Esophagus (tissue), 2 donors: ENCODE results near the gene HCAR1. TPM values are rescaled to one million over a fixed set of nuclear protein-coding genes. Genes with fewer than 3 reads are reported as not detected.
"Not testable (repeated sequence)": the region's sequence is repeated elsewhere in the genome, so short reads cannot be mapped to it uniquely, and the experiment has no call there.

Source experiments
- H3K27ac ChIP-seq, 2 donors: one replicate each; pipeline ENCODE4 v1.5.1; 2013; ENCODE audit warnings: low read depth in 2 of 2, mild to moderate bottlenecking in 2 of 2, inconsistent platforms in 1 of 2, low read length in 1 of 2, moderate library complexity in 1 of 2
- H3K27me3 ChIP-seq, 2 donors: one replicate each; pipeline ENCODE4 v1.6.1; 2013; ENCODE audit warnings: low read length in 2 of 2, control low read depth in 1 of 2, mild to moderate bottlenecking in 1 of 2; ENCODE audit not compliant: insufficient read depth in 2 of 2, control insufficient read depth in 1 of 2
- H3K36me3 ChIP-seq, 2 donors: one replicate each; pipeline ENCODE4 v1.6.1; 2013; ENCODE audit warnings: low read length in 1 of 2; ENCODE audit not compliant: control insufficient read depth in 2 of 2, insufficient read depth in 2 of 2
- H3K4me1 ChIP-seq, 2 donors: one replicate each; pipeline ENCODE4 v1.6.1; 2013; ENCODE audit warnings: low read length in 1 of 2; ENCODE audit not compliant: control insufficient read depth in 2 of 2, insufficient read depth in 2 of 2
- H3K4me3 ChIP-seq, 2 donors: one replicate each; pipeline ENCODE4 v1.5.1; 2013; ENCODE audit warnings: low read length in 2 of 2, mild to moderate bottlenecking in 2 of 2, low read depth in 1 of 2, moderate library complexity in 1 of 2
- H3K9me3 ChIP-seq, 2 donors: one replicate each; pipeline ENCODE4 v1.6.1; 2013; ENCODE audit warnings: mild to moderate bottlenecking in 2 of 2, low read depth in 1 of 2, low read length in 1 of 2, moderate library complexity in 1 of 2; ENCODE audit not compliant: control insufficient read depth in 2 of 2, insufficient read depth in 1 of 2
- WGBS, 2 donors: extraction: QIAGEN DNeasy Blood & Tissue Kit; methylation state at CpG; one replicate each; pipeline ENCODE4 v1.1.7; 2013; 5-methylcytosine and 5-hydroxymethylcytosine counted together
- polyA plus RNA-seq, 2 donors: library from polyadenylated mRNA; stranded (reverse); fragments of 200-250 nt; gene quantifications; one replicate each; pipeline ENCODE4 v1.2.3, GENCODE V29; 2013
- donor health status: healthy with polysubstance abuse.
- donor health status: Bipolar disorder and iron deficiency.

Gene HCAR1
- polyA plus RNA-seq, 2 donors = 0.15 to 0.18 TPM

DNA sequence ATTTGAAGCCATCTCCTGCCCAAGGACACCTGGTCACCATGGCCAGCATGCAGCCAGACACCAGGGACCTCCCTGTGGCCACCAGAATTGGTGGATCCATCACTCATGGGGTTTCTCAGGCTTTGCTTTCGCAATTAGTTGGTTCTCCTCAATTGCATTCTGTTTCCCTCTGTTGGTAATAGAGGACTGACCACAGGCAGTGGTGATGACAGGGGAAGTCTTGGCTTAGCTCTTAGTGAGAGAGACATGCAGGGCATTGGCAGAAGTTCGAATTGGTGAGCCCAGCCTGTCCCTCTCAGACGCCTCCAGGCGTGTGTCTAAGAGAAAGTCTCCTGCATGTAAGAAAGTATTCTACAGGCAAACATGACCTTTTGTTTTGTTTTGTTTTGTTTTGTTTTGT is 48.8 kb downstream of the HCAR1 start:
- Histone ChIP-seq H3K4me1 (peaks cover 0 to 2% of the 10 kb centered on the region in 2 donors), H3K27ac (no peak overlapping the region), H3K9me3 (no peaks in the 10 kb centered on the region), H3K36me3 (no peaks in the 10 kb centered on the region), H3K27me3 (no peaks in the 10 kb centered on the region), H3K4me3 (no peak overlapping the region)
- WGBS, 2 donors = 74 to 80% methylated on average over 4 of the region's 4 CpGs

DNA sequence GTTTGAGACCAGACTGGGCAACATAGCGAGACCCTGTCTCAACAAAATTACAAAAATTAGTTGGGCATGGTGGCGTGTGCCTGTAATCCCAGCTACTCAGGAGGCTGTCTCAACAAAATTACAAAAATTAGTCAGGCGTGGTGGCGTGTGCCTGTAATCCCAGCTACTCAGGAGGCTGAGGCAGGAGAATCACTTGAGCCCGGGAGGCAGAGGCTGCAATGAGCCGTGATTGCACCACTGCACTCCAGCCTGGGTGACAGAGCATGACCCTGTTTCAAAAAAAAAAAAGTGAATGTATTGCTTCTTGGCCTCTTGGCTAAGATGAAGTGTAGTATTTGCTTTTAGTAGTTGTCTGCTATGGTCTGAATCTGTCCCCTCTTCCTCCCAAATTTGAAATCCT is 49.7 kb downstream of the HCAR1 start:
- not testable (repeated sequence) for H3K27ac ChIP-seq, H3K4me1 ChIP-seq, H3K36me3 ChIP-seq, H3K9me3 ChIP-seq, H3K27me3 ChIP-seq, H3K4me3 ChIP-seq
- 87 to 91% methylated on average over 6 of the region's 6 CpGs for WGBS, 2 donors

DNA sequence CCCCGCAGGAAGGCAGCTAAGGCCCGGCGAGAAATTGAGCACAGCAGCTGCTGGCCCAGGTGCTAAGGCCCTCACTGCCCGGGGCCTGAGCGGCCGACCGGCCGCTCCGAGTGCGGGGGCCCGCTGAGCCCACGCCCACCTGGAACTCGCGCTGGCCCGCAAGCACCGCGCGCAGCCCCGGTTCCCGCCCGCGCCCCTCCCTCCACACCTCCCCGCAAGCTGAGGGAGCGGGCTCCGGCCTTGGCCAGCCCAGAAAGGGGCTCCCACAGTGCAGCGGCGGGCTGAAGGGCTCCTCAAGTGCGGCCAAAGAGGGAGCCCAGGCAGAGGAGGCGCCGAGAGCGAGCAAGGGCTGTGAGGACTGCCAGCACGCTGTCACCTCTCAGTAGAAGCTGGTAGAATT is 53.9 kb downstream of the HCAR1 start:
- not testable (repeated sequence) for H3K27ac ChIP-seq, H3K36me3 ChIP-seq, H3K4me1 ChIP-seq, H3K9me3 ChIP-seq, H3K27me3 ChIP-seq, H3K4me3 ChIP-seq
- WGBS, 2 donors = 95% methylated on average over 28 to 32 of the region's 32 CpGs

Other genes with a start within 250 kb of the HCAR1 start
- gene ZCCHC8, start 229.9 kb downstream of the HCAR1 start, polyA plus RNA-seq = 10 to 100 TPM; 15.4 to 27.6 TPM
- 10 to 100 TPM; 44.0 to 49.8 TPM for gene RSRC2, start 203.9 kb downstream of the HCAR1 start, polyA plus RNA-seq
- 10 to 100 TPM in 1 of 2 donors, 1 to 10 TPM in 1; 9.6 to 22.9 TPM for gene KNTC1, start 203.6 kb downstream of the HCAR1 start, polyA plus RNA-seq
- gene HCAR2, start 27.5 kb downstream of the HCAR1 start, polyA plus RNA-seq = 10 to 100 TPM; 35.6 to 53.2 TPM
- gene HCAR3, start 14.0 kb downstream of the HCAR1 start, polyA plus RNA-seq = 10 to 100 TPM in 1 of 2 donors, 1 to 10 TPM in 1; 7.5 to 10.2 TPM
- gene DENR, start 22.0 kb upstream of the HCAR1 start, polyA plus RNA-seq = 10 to 100 TPM; 24.2 to 27.6 TPM
- gene CCDC62, start 43.7 kb upstream of the HCAR1 start, polyA plus RNA-seq = under 1 TPM; 0.02 to 0.04 TPM
- gene HIP1R, start 104.6 kb upstream of the HCAR1 start, polyA plus RNA-seq = 10 to 100 TPM; 23.1 to 32.7 TPM
- 10 to 100 TPM; 50.2 to 81.4 TPM for gene VPS37B, start 165.3 kb upstream of the HCAR1 start, polyA plus RNA-seq
- 1 to 10 TPM; 1.5 to 4.4 TPM for gene ABCB9, start 235.6 kb upstream of the HCAR1 start, polyA plus RNA-seq
- 10 to 100 TPM; 10.8 to 11.5 TPM for gene OGFOD2, start 244.4 kb upstream of the HCAR1 start, polyA plus RNA-seq
- gene ARL6IP4, start 249.8 kb upstream of the HCAR1 start, polyA plus RNA-seq = 100 to 1,000 TPM; 161 to 184 TPM